ENCODE data around the gene RNF2. TPM values are rescaled to one million over a fixed set of nuclear protein-coding genes. Genes with fewer than 3 reads are reported as not detected.
A peak's percentile ranks its signal among the peaks of the same experiment; 100 is the strongest.

The RNF2 gene
- total RNA-seq, 1 donor from 2014 or later = 13.8 TPM

GRCh38 chr1:185091480-185091879, 46.1 kb downstream of the RNF2 start:
- DNase-seq (ENCODE audit: low read depth) = no peak

- no peak for DNase-seq (ENCODE audit: low read depth)
Observed at GRCh38 chr1:185094761-185095160, 49.4 kb downstream of the RNF2 start.

DNA sequence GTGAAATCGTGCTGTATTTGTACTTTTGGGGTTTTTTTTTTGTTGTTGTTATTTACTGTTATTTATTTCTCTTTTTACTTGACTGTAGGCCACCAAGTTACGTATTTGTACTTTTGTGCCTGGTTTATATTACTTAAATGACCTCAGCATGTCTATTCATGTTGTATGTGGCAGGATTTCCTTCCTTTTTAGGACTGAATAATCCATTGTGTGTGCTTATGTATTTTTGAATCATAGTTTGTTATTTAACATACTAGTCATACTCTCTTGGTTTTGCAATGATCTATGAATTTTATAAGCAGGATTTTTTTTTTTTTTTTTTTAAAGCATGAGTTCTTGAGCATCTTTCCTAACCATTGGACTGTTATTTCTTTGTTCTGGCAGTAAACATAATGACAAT, 51.2 kb downstream of the RNF2 start:
- DNase-seq (ENCODE audit: low read depth) = no peak

- DNase-seq (ENCODE audit: low read depth) = no peak
Observed at GRCh38 chr1:185104083-185104482, 58.7 kb downstream of the RNF2 start.

DNA sequence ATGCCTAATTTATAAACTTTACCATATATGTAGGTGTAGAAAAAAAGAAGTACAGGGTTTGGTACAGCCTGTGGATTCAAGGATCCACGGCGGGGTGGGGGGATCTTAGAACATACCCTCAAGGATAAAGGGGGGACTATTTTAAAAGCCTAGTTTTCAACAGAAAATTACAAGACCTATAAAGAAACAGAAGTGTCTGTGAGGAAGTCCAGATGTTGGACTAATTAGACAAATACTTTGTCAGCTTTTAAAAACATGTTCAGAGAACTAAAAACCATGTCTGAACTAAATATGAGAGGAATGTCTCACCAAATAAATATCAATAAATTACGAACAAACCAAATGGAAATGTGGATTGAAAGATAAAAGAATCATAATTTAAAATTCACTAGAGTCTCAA, 59.8 kb downstream of the RNF2 start:
- no peak for DNase-seq (ENCODE audit: low read depth)

- DNase-seq (ENCODE audit: low read depth) = peak; percentile 6
Observed at GRCh38 chr1:185108321-185108720, 63.0 kb downstream of the RNF2 start.

DNA sequence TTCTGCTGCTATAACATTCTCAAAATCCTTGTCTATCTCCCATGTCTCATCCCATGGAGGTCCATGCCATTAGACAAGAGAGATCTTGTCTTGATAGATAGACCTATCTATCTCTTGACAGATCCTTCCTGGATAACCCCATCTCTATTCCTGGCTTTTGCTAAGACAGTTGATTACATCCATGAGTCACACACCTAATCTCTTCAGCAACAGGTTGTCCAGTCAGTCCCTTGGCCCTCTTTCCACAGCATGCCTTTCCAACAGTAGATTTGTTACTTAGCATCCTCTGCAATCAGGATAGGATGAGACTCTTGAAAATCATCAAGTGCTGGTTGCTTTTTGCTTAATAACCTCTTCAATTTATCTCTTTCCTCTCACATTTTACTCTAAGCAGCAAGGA, 64.8 kb downstream of the RNF2 start:
- DNase-seq (ENCODE audit: low read depth) = no peak

DNA sequence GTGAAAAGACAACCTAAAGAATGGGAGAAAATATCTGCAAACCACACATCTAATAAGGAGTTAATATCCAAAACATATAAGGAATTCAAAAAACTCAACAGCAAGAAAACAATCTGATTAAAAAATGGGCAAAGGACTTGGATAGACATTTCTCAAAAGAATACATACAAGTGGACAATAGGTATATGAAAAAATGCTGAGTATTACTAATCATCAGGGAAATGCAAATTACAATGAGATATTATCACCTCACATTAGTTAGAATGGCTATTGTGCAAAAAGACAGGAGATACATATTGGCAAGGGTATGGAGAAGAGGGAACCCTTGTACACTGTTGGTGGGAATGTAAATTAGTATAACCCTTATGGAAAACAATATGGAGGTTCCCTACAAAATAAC, 66.5 kb downstream of the RNF2 start:
- DNase-seq (ENCODE audit: low read depth) = no peak

DNA sequence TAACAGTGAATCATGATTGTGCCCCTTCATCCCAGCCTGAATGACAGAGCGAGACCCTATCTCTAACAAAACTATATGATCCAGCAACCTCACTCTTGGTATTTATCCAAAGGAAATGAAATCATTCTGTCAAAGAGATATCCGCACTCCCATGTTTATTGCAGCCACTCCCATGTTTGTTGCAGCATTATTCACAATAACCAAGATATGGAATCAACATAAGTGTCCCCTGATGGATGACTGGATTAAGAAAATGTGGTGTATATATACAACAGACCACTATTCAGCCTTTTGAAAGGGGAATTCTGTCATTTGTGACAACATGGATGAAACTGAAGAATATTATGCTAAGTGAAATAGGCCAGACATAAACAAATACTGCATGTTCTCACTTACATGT, 67.0 kb downstream of the RNF2 start:
- no peak for DNase-seq (ENCODE audit: low read depth)

- no peak for DNase-seq (ENCODE audit: low read depth)
Observed at GRCh38 chr1:185129708-185130107, 84.3 kb downstream of the RNF2 start.

GRCh38 chr1:185132534-185132933, 87.2 kb downstream of the RNF2 start:
- no peak for DNase-seq (ENCODE audit: low read depth)

DNA sequence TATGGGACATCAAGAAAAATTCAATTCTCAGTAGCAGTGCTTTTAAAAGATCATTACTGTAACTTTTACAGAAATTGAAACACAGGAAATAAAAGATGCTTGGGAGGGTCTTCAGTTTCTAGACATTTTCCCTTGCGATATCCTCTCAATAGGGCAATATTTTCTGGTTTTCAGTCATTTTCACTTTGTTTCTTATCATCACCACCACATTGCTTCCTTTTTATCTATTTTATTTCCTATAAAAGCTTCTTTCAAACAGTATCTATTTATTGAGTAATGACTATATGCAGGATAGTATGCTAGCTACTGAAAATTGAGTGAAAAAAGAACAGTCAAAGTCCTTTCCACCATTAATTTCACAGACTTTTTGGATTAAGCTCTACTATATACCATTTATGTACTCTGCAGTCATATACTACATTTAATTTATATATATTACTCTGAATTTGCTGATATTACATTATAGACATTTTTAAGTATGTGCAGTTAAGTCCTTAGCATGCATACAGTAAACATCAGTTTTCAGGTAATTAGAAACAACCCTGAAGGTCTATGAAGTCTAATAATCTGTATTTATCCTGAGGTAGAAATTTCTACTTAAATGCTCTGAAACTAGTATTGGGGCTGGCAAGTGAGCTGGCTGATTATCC, 92.7 kb downstream of the RNF2 start:
- DNase-seq (ENCODE audit: low read depth) = no peak

DNA sequence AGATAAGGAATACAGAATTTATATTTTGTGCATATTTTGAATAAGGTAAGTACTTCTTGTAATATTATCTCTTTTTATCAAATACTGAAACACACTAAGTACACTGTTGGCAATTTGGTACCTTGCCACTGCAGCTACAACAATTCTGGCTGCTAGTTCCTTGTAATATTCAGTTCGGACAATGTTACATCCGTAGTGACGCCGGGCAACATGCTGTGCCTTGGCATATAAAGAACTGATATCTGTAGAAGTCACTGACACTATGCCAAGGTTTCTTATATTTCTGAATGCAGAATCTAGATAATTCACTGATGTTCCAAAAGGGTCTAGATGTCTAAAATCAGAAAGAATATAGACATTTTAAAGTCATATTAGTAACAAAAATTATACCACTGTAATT, 93.9 kb downstream of the RNF2 start:
- DNase-seq (ENCODE audit: low read depth) = no peak

DNA sequence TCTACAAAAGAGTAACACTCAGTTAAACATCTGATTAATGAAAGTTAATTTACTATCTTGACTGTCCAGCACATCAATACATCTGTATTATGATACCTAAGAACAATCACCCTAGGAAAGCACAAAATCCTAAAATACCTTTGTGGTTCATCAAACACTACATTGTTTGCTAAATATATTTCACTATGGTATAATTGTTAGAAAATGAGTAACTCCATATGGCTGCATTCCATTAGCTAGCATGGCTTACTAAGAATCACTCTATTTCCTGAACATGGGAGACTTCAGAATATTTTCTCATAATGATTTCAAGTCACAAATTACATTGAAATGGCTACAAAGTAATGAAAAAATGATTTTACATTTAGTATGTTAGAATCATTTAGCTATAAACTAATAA, 98.9 kb downstream of the RNF2 start:
- DNase-seq (ENCODE audit: low read depth) = no peak

- DNase-seq (ENCODE audit: low read depth) = no peak
Observed at GRCh38 chr1:185151215-185151614, 105.9 kb downstream of the RNF2 start.

Other genes starting within 250 kb of the RNF2 start
- 0.10 and 0.40 TPM in 2 replicates for gene NIBAN1, start 71.0 kb upstream of the RNF2 start, total RNA-seq
- 25.7 and 32.6 TPM in 2 replicates for gene TRMT1L, start 111.4 kb downstream of the RNF2 start, total RNA-seq
- 4.6 and 6.7 TPM in 2 replicates for gene SWT1, start 111.6 kb downstream of the RNF2 start, total RNA-seq

Data from myocyte (in vitro differentiated cells).